Measurements from ENCODE around the gene ARL6IP5. TPM values are rescaled to one million over a fixed set of nuclear protein-coding genes. Genes with fewer than 3 reads are reported as not detected.

Gene ARL6IP5
- total RNA-seq, 4 donors from 2014 or later, result 100 to 142 (median 110) TPM

DNA sequence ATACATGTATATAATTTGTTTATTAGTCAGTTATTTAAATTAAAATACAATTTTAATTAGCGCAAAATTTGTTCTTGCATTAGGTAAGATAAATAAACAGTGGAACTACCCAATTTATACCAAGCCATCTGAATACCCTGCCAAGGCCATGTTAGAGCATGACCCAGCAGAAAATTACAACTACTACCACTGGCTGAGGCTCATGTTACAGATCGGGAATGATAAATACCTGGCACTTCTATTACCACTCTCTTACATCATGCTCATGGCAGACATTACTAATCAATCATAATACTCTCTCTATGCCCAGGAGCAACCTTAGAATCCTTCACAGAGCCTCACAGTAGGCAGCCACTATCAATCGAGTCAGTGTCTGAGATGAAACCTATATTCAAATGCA is 58.9 kb downstream of the ARL6IP5 start:
- intact Hi-C loops (cut with DNase I), result no loop called here
- no peaks in the 10 kb centered on the region for H3K36me3 ChIP-seq
- H3K27ac ChIP-seq (replicated peaks in 1 of 4), result no peak overlapping the region
- 85% methylated on average over 3 of the region's 3 CpGs for WGBS
- DNase-seq (ENCODE audit: extremely low spot score), result no peak
- H3K4me3 ChIP-seq, result no peak overlapping the region
- H3K4me1 ChIP-seq, result peaks cover 0 to 24% (median 13%) of the 10 kb centered on the region in 4 donors
- no peaks in the 10 kb centered on the region for H3K9me3 ChIP-seq
- no peaks in the 10 kb centered on the region for H3K27me3 ChIP-seq
- TF ChIP-seq POLR2AphosphoS5 (IDR thresholded peaks at IDR 0.05) (no peak), POLR2A (IDR thresholded peaks at IDR 0.05; ENCODE audit: low read depth) (no peak), EP300 (IDR thresholded peaks at IDR 0.05) (no peak)
- TF ChIP-seq, protein P1, sequence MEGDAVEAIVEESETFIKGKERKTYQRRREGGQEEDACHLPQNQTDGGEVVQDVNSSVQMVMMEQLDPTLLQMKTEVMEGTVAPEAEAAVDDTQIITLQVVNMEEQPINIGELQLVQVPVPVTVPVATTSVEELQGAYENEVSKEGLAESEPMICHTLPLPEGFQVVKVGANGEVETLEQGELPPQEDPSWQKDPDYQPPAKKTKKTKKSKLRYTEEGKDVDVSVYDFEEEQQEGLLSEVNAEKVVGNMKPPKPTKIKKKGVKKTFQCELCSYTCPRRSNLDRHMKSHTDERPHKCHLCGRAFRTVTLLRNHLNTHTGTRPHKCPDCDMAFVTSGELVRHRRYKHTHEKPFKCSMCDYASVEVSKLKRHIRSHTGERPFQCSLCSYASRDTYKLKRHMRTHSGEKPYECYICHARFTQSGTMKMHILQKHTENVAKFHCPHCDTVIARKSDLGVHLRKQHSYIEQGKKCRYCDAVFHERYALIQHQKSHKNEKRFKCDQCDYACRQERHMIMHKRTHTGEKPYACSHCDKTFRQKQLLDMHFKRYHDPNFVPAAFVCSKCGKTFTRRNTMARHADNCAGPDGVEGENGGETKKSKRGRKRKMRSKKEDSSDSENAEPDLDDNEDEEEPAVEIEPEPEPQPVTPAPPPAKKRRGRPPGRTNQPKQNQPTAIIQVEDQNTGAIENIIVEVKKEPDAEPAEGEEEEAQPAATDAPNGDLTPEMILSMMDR (IDR thresholded peaks at IDR 0.05), result no peak

DNA sequence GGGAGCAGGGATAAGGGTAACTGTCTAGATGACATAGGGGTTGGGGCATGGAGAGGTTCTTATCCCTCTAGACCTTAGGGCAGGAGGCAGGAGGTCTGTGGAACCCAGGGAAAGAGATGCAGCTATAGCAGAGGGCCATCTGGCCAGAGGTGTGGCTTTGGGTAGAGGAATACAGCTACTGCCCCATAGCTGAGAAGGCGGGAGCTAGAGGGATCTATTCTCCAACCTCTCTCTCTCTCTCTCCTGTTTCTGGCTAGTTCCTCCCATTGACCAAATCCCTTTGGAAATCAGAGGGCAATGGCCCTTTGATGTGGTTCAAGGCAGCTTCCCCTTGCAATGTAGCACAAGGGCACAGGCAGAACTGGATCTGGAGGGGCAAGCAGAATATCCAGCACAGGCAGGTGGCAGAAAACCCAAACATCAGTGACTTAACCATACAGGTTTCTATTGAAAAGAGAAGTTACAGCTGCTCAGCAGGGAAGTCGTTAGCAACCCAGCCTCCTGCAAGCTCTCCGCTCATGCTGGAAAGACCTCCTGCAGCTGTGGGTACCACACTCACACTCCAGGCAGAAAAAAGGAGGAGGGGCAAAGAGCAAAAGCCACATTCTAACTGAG is 60.0 kb downstream of the ARL6IP5 start:
- no peak for TF ChIP-seq POLR2A (IDR thresholded peaks at IDR 0.05; ENCODE audit: low read depth)
- H3K27ac ChIP-seq (replicated peaks in 1 of 4), result no peak overlapping the region
- intact Hi-C loops (cut with DNase I), result no loop called here
- DNase-seq (ENCODE audit: extremely low spot score), result no peak
- peaks cover 0 to 24% (median 13%) of the 10 kb centered on the region in 4 donors for H3K4me1 ChIP-seq
- no peaks in the 10 kb centered on the region for H3K27me3 ChIP-seq
- no peak overlapping the region for H3K4me3 ChIP-seq
- 97% methylated on average over 3 of the region's 3 CpGs for WGBS
- no peaks in the 10 kb centered on the region for H3K36me3 ChIP-seq
- H3K9me3 ChIP-seq, result no peaks in the 10 kb centered on the region

DNA sequence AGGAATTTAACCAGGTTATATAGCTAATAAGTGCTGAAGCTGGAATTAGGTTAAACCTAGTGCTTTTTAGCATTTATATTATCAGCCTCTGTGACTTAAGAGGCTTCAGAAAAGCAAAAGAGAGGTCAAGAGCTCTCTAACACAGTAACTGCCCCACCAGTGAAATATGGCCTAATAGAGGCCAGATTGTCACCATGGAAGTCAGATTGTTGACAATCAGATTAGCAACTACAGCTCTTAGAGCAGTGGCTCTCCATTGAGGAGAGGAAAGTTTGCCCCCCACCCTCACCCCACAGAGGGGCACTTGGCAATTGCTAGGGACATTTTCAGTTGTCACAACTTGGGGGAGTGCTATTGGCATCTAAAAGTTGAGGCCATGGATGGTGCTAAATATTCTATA is 61.0 kb downstream of the ARL6IP5 start:
- Histone ChIP-seq H3K27ac (replicated peaks in 1 of 4) (no peak overlapping the region), H3K4me1 (peaks cover 0 to 24% (median 13%) of the 10 kb centered on the region in 4 donors), H3K27me3 (no peaks in the 10 kb centered on the region), H3K4me3 (no peak overlapping the region), H3K9me3 (no peaks in the 10 kb centered on the region), H3K36me3 (no peaks in the 10 kb centered on the region)
- DNase-seq (ENCODE audit: extremely low spot score), result no peak
- intact Hi-C loops (cut with DNase I), result no loop called here
- TF ChIP-seq, protein P1 (IDR thresholded peaks at IDR 0.05), result no peak
- no peak for TF ChIP-seq EP300 (IDR thresholded peaks at IDR 0.05)
- no peak for TF ChIP-seq POLR2A (IDR thresholded peaks at IDR 0.05; ENCODE audit: low read depth)
- TF ChIP-seq POLR2AphosphoS5 (IDR thresholded peaks at IDR 0.05), result no peak

DNA sequence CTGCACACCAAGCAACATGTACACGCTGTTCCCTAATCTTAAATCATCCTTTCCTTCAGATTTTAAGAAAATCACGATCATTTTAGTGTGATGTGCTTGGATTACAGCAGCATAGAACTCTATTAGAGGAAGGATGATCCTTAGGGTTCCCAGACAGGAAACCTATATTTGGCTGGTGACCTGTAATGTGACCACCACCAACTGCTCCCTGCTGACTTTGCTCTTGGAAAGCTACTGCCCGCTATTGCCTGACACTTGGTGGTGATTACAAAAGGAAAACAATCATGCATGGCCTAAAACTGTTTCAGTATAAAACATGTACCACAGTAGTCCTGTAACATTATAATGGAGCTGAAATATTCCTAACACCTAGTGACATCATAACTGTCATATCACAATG is 64.8 kb downstream of the ARL6IP5 start:
- intact Hi-C loops (cut with DNase I), result no loop called here
- no peak for DNase-seq (ENCODE audit: extremely low spot score)
- TF ChIP-seq EP300 (IDR thresholded peaks at IDR 0.05) (no peak), POLR2A (IDR thresholded peaks at IDR 0.05; ENCODE audit: low read depth) (no peak)
- Histone ChIP-seq H3K9me3 (no peaks in the 10 kb centered on the region), H3K4me1 (no peaks in the 10 kb centered on the region), H3K27ac (replicated peaks in 1 of 4) (no peak overlapping the region), H3K4me3 (no peak overlapping the region), H3K27me3 (no peaks in the 10 kb centered on the region), H3K36me3 (no peaks in the 10 kb centered on the region)
- 98% methylated on average over 3 of the region's 3 CpGs for WGBS

Small RNA genes within 50 kb of the gene (small RNA-seq; reads per million reads assigned to genes)
- gene MIR3136, result 0 reads per million in 3 donors

Other genes with a start within 250 kb of the ARL6IP5 start
- gene TAFA4, start 152.4 kb upstream of the ARL6IP5 start, total RNA-seq, result not detected
- gene EOGT, start 71.3 kb upstream of the ARL6IP5 start, total RNA-seq, result 100 to 1,000 TPM in 3 of 4 donors, 10 to 100 TPM in 1; 96.5 to 129 (median 111) TPM
- 10 to 100 TPM; 23.0 to 35.8 (median 33.9) TPM for gene TMF1, start 32.6 kb upstream of the ARL6IP5 start, total RNA-seq
- 10 to 100 TPM; 39.5 to 72.3 (median 46.1) TPM for gene UBA3, start 4.6 kb upstream of the ARL6IP5 start, total RNA-seq
- gene LMOD3, start 37.7 kb downstream of the ARL6IP5 start, total RNA-seq, result 1 to 10 TPM in 2 of 4 donors, under 1 TPM in 2; 0.50 to 2.9 (median 1.3) TPM

Data from esophagus muscularis mucosa (tissue), 4 donors.